Cardiac fibroblast (primary cell): Measurements from ENCODE around the gene TUBA8.
"Not testable (repeated sequence)": the region's sequence is repeated elsewhere in the genome, so short reads cannot be mapped to it uniquely, and the experiment has no call there.

Experiments
- DNase-seq, 2 donors: peaks; one replicate each; pipeline versions ENCODE4 v3.0.0 to v3.0.0-alpha.2; 2010; ENCODE audit warnings: low read depth in 2 of 2
- H3K4me3 ChIP-seq, 2 donors: replicated peaks in 1 of 2; 1 replicate in 1 of 2; 2 replicates in 1 of 2; pipeline ENCODE4 v1.5.1; 2011; ENCODE audit warnings: low read depth in 2 of 2, low read length in 2 of 2, mild to moderate bottlenecking in 2 of 2, moderate library complexity in 1 of 2
- CTCF ChIP-seq: IDR thresholded peaks from one replicate; pipeline ENCODE4 v1.5.1; 2011; ENCODE audit warnings: low read depth, mild to moderate bottlenecking, low read length, inconsistent platforms

Gene TUBA8

DNA sequence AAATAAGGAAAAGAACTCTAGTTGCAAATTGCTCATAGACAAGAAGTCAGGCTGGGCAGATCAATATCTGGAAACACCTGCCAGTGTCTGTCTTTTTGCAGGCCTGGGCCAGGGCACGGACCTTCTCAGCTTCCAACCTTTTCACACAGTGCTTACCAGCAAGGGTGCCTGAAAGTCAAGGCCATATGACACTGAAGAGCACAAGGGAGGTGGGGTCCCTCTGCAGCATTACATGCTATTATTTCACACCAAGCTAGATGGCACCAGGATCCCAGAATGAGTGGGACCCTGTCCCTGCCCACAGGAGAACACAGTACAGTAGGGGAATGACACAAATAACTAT, 38.7 kb upstream of the TUBA8 start:
- no peak for TF ChIP-seq CTCF
- DNase-seq: no peak
- H3K4me3 ChIP-seq: no peak overlapping the region

- DNase-seq: no peak
- no peak overlapping the region for H3K4me3 ChIP-seq
- TF ChIP-seq CTCF: no peak
Measured at GRCh38 chr22:18073467-18073866, 37.1 kb upstream of the TUBA8 start.

- not testable (repeated sequence) for DNase-seq, H3K4me3 ChIP-seq
Measured at GRCh38 chr22:18073927-18074326, 36.7 kb upstream of the TUBA8 start.

GRCh38 chr22:18075101-18075719, 35.4 kb upstream of the TUBA8 start:
- no peak for TF ChIP-seq CTCF
- DNase-seq: no peak
- H3K4me3 ChIP-seq: no peak overlapping the region

GRCh38 chr22:18075720-18076497, 34.7 kb upstream of the TUBA8 start:
- peak; percentile 94 to 96 for DNase-seq
- peak; percentile 78 for TF ChIP-seq CTCF
- H3K4me3 ChIP-seq: no peak overlapping the region

GRCh38 chr22:18077087-18077638, 33.4 kb upstream of the TUBA8 start:
- peak overlapping the region; percentile 96 to 97 for H3K4me3 ChIP-seq
- no peak for DNase-seq
- TF ChIP-seq CTCF: no peak

- TF ChIP-seq CTCF: no peak
- DNase-seq: peak; percentile 96
- H3K4me3 ChIP-seq: peak within 1 kb of the TSS; percentile 96 to 97
Measured at GRCh38 chr22:18077639-18078328, 32.8 kb upstream of the TUBA8 start, which contains the start of gene PEX26. Gene PEX26, plus strand, starts transcription at chr22:18077990. Its CDS starts 387 bp downstream, at chr22:18078377.
